Measurements from ENCODE around the gene DGKD. TPM values are rescaled to one million over a fixed set of nuclear protein-coding genes. Genes with fewer than 3 reads are reported as not detected.

Gene DGKD
- total RNA-seq, 1 donor from 2014 or later = 15.3 TPM

- TF ChIP-seq, protein P1, sequence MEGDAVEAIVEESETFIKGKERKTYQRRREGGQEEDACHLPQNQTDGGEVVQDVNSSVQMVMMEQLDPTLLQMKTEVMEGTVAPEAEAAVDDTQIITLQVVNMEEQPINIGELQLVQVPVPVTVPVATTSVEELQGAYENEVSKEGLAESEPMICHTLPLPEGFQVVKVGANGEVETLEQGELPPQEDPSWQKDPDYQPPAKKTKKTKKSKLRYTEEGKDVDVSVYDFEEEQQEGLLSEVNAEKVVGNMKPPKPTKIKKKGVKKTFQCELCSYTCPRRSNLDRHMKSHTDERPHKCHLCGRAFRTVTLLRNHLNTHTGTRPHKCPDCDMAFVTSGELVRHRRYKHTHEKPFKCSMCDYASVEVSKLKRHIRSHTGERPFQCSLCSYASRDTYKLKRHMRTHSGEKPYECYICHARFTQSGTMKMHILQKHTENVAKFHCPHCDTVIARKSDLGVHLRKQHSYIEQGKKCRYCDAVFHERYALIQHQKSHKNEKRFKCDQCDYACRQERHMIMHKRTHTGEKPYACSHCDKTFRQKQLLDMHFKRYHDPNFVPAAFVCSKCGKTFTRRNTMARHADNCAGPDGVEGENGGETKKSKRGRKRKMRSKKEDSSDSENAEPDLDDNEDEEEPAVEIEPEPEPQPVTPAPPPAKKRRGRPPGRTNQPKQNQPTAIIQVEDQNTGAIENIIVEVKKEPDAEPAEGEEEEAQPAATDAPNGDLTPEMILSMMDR (IDR thresholded peaks at IDR 0.05; ENCODE audit: unreplicated experiment) = no peak
- no peak overlapping the region for H3K4me3 Mint-ChIP-seq (ENCODE audit: unreplicated experiment)
- peaks cover 11% of the 10 kb centered on the region for H3K4me1 Mint-ChIP-seq (ENCODE audit: unreplicated experiment)
- H3K27me3 Mint-ChIP-seq (ENCODE audit: unreplicated experiment) = peaks cover 10% of the 10 kb centered on the region
- H3K36me3 Mint-ChIP-seq (ENCODE audit: low read depth, unreplicated experiment) = peaks cover 5% of the 10 kb centered on the region
- no peak overlapping the region for H3K27ac Mint-ChIP-seq (ENCODE audit: unreplicated experiment)
- DNase-seq (ENCODE audit: low spot score) = no peak
- peaks cover 6% of the 10 kb centered on the region for H3K9me3 Mint-ChIP-seq (ENCODE audit: unreplicated experiment)
Observed at GRCh38 chr2:233356546-233357308, 2.4 kb downstream of the DGKD start.

DNA sequence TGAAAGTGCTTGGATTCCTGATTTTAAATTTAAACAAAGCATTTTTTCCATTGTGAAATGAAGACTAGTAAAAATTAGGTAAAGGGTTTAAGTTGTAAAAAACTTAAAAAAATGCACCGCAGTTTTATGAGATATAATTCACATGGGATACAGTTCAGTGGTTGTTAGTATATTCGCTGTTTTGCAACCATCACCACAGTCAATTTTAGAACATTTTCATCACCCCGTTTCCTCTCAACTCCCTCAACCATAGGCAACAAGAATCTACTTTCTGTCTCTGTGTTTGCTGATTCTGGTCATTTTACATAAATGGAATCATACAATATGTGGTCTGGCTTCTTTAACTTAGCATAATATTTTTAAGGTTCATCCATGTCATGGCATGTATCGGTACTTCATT is 4.0 kb downstream of the DGKD start:
- H3K4me3 Mint-ChIP-seq (ENCODE audit: unreplicated experiment) = no peak overlapping the region
- peaks cover 11% of the 10 kb centered on the region for H3K4me1 Mint-ChIP-seq (ENCODE audit: unreplicated experiment)
- H3K27ac Mint-ChIP-seq (ENCODE audit: unreplicated experiment) = no peak overlapping the region
- peaks cover 5% of the 10 kb centered on the region for H3K36me3 Mint-ChIP-seq (ENCODE audit: low read depth, unreplicated experiment)
- H3K27me3 Mint-ChIP-seq (ENCODE audit: unreplicated experiment) = peaks cover 10% of the 10 kb centered on the region
- TF ChIP-seq, protein P1 (IDR thresholded peaks at IDR 0.05; ENCODE audit: unreplicated experiment) = no peak
- H3K9me3 Mint-ChIP-seq (ENCODE audit: unreplicated experiment) = peaks cover 6% of the 10 kb centered on the region
- no peak for DNase-seq (ENCODE audit: low spot score)

GRCh38 chr2:233358947-233359346 is 4.7 kb downstream of the DGKD start:
- Mint-ChIP-seq H3K27ac (ENCODE audit: unreplicated experiment) (no peak overlapping the region), H3K27me3 (ENCODE audit: unreplicated experiment) (peaks cover 5% of the 10 kb centered on the region), H3K4me3 (ENCODE audit: unreplicated experiment) (no peak overlapping the region), H3K36me3 (ENCODE audit: low read depth, unreplicated experiment) (peaks cover 5% of the 10 kb centered on the region), H3K4me1 (ENCODE audit: unreplicated experiment) (peaks cover 5% of the 10 kb centered on the region), H3K9me3 (ENCODE audit: unreplicated experiment) (peaks cover 1% of the 10 kb centered on the region)
- no peak for DNase-seq (ENCODE audit: low spot score)
- TF ChIP-seq, protein P1 (IDR thresholded peaks at IDR 0.05; ENCODE audit: unreplicated experiment) = no peak

DNA sequence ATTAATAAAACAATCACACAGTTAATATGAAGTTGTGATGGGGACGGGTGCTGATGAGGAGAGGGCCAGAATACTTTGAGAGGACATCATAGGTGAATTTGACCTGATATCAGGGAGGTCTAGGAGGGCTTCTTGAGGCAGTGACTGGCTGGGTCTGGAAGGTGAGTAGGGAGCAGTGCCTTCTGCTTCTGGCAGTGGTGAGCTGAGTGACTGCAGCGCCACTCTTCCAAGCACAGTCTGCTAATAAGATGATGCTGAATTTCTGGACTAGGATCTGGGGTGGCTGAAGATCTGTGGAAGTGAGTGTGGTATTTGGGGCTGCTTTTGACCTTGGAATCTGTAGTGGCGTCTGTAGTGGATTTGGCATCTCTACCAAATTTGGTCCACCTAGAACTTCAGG is 5.5 kb downstream of the DGKD start:
- no peak for DNase-seq (ENCODE audit: low spot score)
- no peak overlapping the region for H3K27ac Mint-ChIP-seq (ENCODE audit: unreplicated experiment)
- peaks cover 5% of the 10 kb centered on the region for H3K36me3 Mint-ChIP-seq (ENCODE audit: low read depth, unreplicated experiment)
- H3K4me3 Mint-ChIP-seq (ENCODE audit: unreplicated experiment) = no peak overlapping the region
- no peaks in the 10 kb centered on the region for H3K9me3 Mint-ChIP-seq (ENCODE audit: unreplicated experiment)
- peaks cover 4% of the 10 kb centered on the region for H3K4me1 Mint-ChIP-seq (ENCODE audit: unreplicated experiment)
- TF ChIP-seq, protein P1 (IDR thresholded peaks at IDR 0.05; ENCODE audit: unreplicated experiment) = no peak
- H3K27me3 Mint-ChIP-seq (ENCODE audit: unreplicated experiment) = peaks cover 4% of the 10 kb centered on the region

GRCh38 chr2:233360771-233361176 is 6.5 kb downstream of the DGKD start:
- Mint-ChIP-seq H3K9me3 (ENCODE audit: unreplicated experiment) (no peaks in the 10 kb centered on the region), H3K36me3 (ENCODE audit: low read depth, unreplicated experiment) (no peaks in the 10 kb centered on the region), H3K27me3 (ENCODE audit: unreplicated experiment) (peaks cover 3% of the 10 kb centered on the region), H3K4me3 (ENCODE audit: unreplicated experiment) (no peak overlapping the region), H3K4me1 (ENCODE audit: unreplicated experiment) (no peaks in the 10 kb centered on the region), H3K27ac (ENCODE audit: unreplicated experiment) (no peak overlapping the region)
- no peak for DNase-seq (ENCODE audit: low spot score)
- TF ChIP-seq, protein P1 (IDR thresholded peaks at IDR 0.05; ENCODE audit: unreplicated experiment) = no peak
